Testis (tissue), 2 donors: ENCODE measurements around the gene ADH5.

Experiments
- POLR2A ChIP-seq: fragments of 450-650 bp; IDR thresholded peaks from one replicate; pipeline ENCODE4 v1.6.1; 2017; ENCODE audit warnings: antibody characterized with exemption, mild to moderate bottlenecking, moderate library complexity
- TF ChIP-seq, protein P1 (sequence below), 3 experiments: fragments of 450-650 bp in 2 of 3; fragments of 200-600 bp in 1 of 3; sonication (generic) in 1 of 3; IDR thresholded peaks; one replicate each; pipeline ENCODE4 v1.5.1; 2016 to 2019; ENCODE audit warnings: antibody characterized with exemption in 3 of 3, mild to moderate bottlenecking in 2 of 3, moderate library complexity in 1 of 3

DNA sequence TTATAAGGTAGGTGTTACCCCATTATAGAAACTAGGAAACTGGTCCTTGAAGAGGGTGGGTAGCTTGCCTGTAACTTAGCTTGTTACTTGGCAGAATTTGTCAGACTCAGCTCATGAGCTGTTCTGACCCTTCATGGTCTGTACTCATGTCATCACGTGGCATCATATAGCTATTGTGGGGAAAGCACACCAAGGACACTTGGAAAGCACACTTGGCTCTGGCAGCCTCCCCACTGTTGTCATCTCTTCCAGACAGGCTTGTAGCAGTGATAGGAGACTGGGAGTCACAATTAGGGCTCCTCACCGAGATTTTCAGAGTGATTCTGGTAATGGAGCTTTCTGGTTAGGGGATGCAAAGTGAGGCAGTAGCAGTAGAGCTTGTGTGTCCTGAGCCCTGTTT, 30.4 kb downstream of the ADH5 start:
- TF ChIP-seq, protein P1, sequence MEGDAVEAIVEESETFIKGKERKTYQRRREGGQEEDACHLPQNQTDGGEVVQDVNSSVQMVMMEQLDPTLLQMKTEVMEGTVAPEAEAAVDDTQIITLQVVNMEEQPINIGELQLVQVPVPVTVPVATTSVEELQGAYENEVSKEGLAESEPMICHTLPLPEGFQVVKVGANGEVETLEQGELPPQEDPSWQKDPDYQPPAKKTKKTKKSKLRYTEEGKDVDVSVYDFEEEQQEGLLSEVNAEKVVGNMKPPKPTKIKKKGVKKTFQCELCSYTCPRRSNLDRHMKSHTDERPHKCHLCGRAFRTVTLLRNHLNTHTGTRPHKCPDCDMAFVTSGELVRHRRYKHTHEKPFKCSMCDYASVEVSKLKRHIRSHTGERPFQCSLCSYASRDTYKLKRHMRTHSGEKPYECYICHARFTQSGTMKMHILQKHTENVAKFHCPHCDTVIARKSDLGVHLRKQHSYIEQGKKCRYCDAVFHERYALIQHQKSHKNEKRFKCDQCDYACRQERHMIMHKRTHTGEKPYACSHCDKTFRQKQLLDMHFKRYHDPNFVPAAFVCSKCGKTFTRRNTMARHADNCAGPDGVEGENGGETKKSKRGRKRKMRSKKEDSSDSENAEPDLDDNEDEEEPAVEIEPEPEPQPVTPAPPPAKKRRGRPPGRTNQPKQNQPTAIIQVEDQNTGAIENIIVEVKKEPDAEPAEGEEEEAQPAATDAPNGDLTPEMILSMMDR (IDR thresholded peaks at IDR 0.05) = no peak
- TF ChIP-seq POLR2A = no peak
